Ovary (tissue), 3 donors: Measurements from ENCODE around the gene FOS.

ENCODE experiments used
- CTCF ChIP-seq, 3 donors: fragments of 450-650 bp in 2 of 3; fragments of 200-600 bp in 1 of 3; IDR thresholded peaks; one replicate each; pipeline versions ENCODE4 v1.5.1 to v1.8.0; 2016 to 2022; ENCODE audit warnings: antibody characterized with exemption in 3 of 3, mild to moderate bottlenecking in 1 of 3
- EP300 ChIP-seq: sonication (generic); formaldehyde crosslinking; IDR thresholded peaks from one replicate; pipeline ENCODE4 v1.6.1; 2017; ENCODE audit warnings: antibody characterized with exemption
- POLR2A ChIP-seq: fragments of 450-650 bp; IDR thresholded peaks from one replicate; pipeline ENCODE4 v1.6.1; 2017; ENCODE audit warnings: antibody characterized with exemption, mild to moderate bottlenecking, moderate library complexity
- donor health status: DM: no; HTN: no; CAD: no.

- TF ChIP-seq CTCF (IDR thresholded peaks at IDR 0.05) (no peak), POLR2A (no peak), EP300 (no peak)
Observed at GRCh38 chr14:75231320-75231719, 47.3 kb upstream of the FOS start.
